Fibroblast of pulmonary artery (primary cell): ENCODE results near the gene INHBB.
A peak's percentile ranks its signal among the peaks of the same experiment; 100 is the strongest.

Source experiments
- DNase-seq: peaks from one replicate; pipeline ENCODE4 v3.0.0-alpha.2; 2010; ENCODE audit warnings: low read depth
- H3K4me3 ChIP-seq: replicated peaks from 2 replicates; pipeline ENCODE4 v1.5.1; 2011; ENCODE audit warnings: low read depth, mild to moderate bottlenecking, control low read depth, low read length, moderate library complexity
- CTCF ChIP-seq: IDR thresholded peaks from 2 replicates; pipeline ENCODE4 v1.5.1; 2011; ENCODE audit warnings: mild to moderate bottlenecking, control low read depth, low read length, inconsistent platforms; ENCODE audit errors: missing control alignments

The INHBB gene

GRCh38 chr2:120396861-120397811, 51.2 kb downstream of the INHBB start:
- TF ChIP-seq CTCF: no peak
- no peak for DNase-seq

GRCh38 chr2:120398051-120398995, 52.4 kb downstream of the INHBB start:
- TF ChIP-seq CTCF: no peak
- peak; percentile 5 for DNase-seq
- no peak overlapping the region for H3K4me3 ChIP-seq

More at GRCh38 chr2:120396861-120397811, 51.2 kb downstream of the INHBB start:
- no peak overlapping the region for H3K4me3 ChIP-seq

GRCh38 chr2:120398996-120399888, 53.3 kb downstream of the INHBB start:
- no peak for DNase-seq
- no peak for TF ChIP-seq CTCF

GRCh38 chr2:120399889-120400240, 53.9 kb downstream of the INHBB start:
- TF ChIP-seq CTCF: no peak
- DNase-seq: no peak
- H3K4me3 ChIP-seq: no peak overlapping the region

More at GRCh38 chr2:120398996-120399888, 53.3 kb downstream of the INHBB start:
- no peak overlapping the region for H3K4me3 ChIP-seq

- H3K4me3 ChIP-seq: no peak overlapping the region
- no peak for TF ChIP-seq CTCF
- DNase-seq: no peak
These were observed 54.6 kb downstream of the INHBB start for GRCh38 chr2:120400551-120400950.
